Activated naive CD8-positive, alpha-beta T cell treated with anti-CD3 and anti-CD28 coated beads, Interleukin-2, amount 50 U/mL, for 16 hours (primary cell): ENCODE measurements around the gene FRY.

Experiments used
- DNase-seq: peaks from one replicate; pipeline ENCODE4 v3.0.0-alpha.2; 2020; ENCODE audit warnings: low read depth, low spot score

FRY gene

DNA sequence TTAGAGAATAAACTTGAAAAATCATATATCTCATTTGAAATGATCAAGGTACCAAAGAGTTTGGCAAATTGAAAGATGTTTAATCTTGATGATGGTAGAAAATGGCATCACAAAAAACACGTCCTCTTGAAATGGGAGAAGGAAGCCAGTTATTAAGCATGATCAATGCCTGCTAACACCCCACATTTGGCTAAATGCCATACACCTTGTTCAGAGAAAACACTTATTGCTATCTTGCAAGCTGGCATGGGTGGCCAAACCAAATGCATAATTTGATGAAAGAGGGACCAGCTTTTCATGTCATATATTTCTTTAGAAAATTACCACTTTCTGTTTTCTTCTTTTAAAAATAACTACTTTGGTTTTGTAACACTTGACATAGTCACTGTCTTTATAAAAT, 142.3 kb downstream of the FRY start:
- DNase-seq: no peak

DNA sequence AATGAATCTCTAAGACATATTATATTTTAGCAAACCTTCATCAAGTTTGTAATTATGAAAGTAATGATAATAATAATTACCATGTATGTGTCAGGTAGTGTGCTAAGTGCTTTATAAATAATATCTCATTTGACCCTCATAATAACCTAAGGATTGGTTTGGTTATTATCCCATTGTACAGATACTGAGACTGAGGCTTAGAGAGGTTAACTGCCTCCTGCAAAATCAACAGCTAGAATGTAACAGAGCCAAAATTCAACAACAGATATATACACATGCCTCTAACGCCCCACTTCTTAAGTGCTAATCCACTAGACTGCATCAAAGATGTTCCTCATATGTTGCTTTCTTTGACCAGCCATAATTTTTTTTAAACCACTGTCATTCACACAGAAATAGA, 142.8 kb downstream of the FRY start:
- no peak for DNase-seq

DNA sequence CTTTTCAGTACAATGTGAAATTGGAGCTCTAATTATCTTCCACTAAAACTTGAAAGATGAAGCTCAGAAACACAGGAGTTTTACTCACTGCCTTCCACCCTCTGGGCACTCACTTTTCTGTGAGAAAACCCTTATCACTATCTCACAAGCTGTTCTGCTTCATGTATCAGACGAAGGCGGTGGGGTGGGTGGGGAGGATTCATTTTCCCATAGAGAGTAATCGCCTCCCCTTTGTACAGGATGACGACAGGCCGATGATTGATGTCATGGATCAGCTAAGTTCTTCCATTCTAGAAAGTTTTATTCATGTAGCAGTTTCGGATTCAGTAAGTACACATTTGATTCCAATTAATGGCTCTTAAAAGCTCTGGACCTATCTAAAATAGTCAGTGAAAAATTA, 143.7 kb downstream of the FRY start:
- no peak for DNase-seq

DNA sequence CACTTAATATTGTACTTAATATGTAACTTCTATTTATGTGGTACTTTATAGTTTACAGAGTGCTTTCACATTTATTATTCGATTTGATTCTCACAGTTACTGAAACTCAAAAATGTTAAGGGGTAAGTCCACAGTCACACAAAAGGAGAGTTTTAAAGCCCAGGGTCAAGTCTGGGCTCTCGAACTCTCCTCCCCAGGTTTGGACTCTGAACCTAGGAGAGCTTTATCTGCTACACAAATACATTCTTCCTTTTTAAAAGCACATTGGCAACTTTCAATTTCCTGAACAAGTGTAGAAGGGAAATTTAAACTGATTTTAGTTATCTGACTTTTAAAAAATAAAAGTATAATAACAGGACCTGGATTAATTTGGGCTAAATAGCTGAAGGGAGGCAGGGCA, 144.4 kb downstream of the FRY start:
- no peak for DNase-seq

DNA sequence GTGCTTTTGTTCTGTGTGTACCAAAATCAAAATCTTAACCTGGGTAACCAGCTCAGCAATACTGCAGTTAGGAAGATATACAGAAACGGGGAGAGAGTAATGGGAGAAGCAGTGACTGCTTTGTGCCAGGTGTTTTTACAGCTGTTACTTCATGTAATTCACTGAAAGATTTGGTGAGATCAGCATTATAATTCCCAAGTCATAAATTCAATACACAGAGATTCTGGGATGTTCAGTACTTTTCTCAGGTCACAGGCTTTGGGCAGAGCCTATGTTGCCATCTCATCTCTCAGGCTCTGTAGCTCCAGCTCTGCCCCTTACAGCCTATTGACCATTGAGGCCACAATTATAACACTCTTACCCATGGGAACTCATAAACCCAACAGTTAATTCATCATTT, 145.1 kb downstream of the FRY start:
- no peak for DNase-seq

DNA sequence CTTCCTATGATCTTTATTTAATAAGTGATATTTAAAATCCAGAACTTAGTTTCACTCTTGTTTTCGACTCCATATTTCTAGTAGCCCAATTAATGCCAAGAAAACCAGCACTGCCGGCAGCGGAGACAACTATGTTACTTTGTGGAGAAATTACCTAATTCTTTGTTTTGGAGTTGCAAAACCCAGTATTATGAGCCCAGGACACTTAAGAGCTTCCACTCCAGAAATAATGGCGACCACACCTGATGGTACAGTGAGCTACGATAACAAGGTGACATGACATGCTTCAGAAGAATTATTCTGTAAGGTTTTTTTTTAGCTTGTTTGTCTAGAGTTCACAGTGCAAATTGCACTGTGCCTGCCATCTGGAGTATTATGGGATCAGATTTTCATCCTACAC, 147.2 kb downstream of the FRY start:
- DNase-seq: no peak

DNA sequence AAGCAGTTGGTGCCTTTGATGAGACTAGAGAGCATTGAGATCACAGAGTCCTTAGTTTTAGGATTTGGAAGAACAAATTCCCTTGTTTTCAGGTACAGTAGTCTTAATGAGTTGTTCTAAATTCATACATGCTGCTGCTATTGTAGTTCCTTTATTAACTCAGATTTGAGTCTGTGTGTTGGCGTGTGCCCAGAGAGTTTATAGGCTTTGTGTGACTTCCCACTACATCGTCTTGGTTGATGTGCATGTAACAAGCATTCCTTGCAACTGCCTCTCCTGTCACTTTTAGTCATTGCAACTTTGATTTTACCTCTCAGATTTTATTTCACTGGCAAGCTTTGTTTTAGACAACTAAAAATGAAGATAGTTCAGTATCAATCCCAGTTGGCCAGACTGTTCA, 148.1 kb downstream of the FRY start:
- DNase-seq: no peak

DNA sequence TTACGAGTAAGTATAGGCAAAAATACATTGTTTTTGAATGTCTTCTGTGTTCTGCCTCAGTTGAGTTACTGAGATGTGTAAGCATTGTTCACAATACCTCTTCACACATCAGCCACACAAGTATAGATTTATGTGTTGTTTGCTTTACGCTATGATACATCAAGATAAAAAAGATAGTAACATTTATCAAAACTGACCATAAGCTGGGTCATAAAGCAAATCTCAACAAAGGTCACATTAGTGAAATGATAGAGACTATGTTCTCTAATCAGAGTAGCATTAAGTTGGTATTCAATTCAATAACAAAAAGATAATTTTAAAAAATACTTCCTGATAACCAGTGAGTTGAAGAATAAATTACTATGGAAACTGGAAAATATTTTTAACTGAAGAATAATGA, 156.1 kb downstream of the FRY start:
- DNase-seq: no peak

DNA sequence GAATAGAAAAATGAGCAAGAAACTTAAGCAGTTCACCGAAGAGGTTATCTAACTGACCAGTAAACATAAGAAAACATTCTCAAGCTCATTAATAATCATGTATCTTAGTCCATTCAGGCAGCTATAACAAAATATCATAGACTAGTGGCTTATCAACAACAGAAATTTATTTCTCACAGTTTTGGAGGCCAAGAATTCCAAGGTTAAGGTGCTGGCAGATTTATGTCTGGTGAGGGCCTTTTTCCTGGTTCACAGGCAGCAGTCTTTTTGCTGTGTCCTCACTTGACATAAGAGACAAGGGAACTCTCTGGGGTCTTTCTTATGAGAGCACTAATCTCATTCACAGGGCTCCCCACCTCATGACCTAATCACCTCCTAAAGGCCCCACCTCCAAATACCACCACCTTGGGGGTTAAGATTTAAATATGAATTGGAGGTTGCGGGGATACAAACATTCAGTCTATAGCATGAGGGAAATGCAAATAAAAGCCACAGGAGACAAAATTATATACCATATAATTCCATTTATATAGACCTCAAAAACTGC, 160.0 kb downstream of the FRY start:
- no peak for DNase-seq

DNA sequence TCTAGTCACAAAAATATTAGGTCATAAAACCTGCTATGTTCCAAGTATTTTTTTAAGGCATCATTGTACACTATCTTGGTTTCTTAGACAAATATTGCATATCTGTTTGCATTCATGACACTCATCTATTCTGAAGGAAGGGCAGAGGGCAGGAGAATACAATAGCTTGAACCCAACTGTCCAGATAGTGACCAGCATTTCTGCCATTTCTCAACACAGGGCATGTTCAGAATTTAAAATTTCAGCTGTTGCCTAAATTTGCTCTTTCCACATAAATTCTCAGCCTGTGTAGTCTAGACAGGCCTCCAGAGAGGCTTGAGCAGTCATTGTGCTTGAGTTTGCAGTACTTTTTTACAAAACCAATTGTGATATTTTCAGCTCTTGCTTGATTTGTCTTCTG, 164.1 kb downstream of the FRY start:
- no peak for DNase-seq

DNA sequence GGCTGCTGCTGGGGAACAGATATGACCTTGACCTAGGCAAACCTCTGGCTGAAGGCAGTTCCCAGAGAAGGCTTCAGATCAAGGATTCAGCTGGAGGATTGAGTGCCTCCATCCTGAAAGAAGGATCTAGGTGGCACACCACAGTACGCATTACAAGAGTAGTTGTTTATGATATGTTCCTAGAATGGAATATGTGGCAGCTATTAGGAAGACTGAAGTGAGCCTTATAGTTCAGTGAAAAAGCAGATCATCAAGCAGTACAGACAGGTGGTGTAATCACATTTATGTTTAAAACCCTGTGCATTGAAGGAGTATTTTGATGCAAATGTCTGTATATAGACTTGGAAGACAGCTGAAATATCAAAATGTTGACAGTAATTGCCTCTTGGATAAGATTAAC, 167.6 kb downstream of the FRY start:
- DNase-seq: no peak

DNA sequence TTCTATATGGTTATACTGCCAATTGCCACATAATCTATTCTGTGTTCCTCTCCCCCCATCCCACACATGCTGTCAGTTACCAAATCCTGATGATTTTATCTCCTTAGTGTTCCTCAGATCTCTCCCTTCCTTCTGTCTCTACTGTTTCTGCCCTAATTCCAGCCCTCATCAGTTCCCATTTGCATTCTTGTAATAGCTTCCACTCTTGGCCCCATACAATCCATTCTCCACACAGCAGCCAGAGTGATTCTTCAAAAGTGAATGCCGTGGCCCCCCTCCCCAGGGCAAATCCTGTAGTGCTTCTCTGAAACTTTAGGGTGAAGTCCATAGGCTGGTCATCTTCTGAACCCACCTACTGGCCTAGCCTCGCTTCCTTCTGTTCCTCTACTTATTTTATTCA, 169.2 kb downstream of the FRY start:
- DNase-seq: no peak

DNA sequence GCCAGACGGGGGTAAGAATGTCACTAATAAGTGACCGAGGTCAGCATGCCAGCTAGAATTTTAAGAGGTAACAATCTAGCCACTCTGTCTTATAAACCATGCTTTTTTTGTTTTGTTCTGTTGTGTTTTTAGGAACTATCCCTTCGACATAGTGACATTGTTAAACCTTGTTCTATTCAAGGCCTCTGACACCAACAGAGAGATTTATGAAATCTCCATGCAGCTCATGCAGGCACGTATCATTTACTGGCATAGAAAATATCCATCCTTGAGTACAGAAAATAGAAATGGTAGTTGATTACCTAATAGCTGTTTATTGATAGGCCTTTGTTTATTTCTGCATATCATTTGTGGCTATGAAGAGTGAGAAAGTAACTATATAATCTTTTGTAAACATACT, 170.2 kb downstream of the FRY start:
- DNase-seq: no peak

DNA sequence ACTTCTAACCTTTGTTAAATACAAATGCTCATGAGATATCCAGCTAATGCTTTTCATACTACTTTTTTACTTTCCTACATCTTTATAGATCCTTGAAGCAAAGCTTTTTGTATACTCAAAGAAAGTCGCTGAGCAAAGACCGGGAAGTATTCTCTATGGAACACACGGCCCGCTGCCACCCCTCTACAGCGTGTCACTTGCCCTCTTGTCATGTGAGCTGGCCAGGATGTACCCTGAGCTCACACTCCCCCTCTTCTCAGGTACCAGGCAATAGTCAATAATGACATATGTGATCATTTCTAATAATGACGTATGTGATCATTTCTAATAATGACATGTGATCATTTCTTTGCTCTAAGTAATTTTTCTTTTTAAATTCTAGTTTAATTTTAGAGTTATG, 170.7 kb downstream of the FRY start:
- no peak for DNase-seq

DNA sequence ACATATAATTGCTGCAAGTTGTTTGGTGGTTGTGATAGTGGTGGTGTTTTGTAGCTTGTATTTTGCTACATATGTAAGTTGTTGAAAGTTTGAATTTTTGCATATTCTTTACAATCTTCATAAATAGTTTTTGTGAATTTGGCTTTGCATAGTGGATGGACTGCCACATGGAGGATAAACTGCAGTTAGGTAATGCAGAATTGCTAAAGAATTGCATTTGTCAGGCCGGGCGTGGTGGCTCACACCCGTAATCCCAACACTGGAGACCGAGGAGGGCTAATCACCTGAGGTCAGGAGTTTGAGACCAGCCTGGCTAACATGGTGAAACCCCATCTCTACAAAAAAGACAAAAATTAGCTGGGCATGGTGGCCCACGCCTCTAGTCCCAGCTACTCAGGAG, 171.6 kb downstream of the FRY start:
- DNase-seq: no peak

DNA sequence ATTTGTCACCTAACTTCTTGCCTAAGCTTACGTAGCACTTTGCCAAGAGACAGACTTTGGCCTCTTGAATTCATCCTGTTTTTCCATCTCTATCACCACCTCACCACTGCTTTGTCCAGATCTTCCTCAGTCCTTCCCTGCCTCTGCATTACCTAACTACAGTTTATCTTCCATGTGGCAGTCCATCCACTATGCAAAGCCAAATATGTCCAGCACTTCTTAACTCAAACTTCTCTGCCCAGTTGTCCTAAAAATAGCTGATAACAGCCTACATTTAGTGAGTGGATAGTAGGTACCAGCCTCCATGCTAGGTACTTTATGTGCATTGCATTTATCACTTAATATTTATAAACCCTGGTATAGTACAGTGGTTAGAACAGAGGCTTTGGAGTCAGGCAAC, 172.2 kb downstream of the FRY start:
- no peak for DNase-seq

DNA sequence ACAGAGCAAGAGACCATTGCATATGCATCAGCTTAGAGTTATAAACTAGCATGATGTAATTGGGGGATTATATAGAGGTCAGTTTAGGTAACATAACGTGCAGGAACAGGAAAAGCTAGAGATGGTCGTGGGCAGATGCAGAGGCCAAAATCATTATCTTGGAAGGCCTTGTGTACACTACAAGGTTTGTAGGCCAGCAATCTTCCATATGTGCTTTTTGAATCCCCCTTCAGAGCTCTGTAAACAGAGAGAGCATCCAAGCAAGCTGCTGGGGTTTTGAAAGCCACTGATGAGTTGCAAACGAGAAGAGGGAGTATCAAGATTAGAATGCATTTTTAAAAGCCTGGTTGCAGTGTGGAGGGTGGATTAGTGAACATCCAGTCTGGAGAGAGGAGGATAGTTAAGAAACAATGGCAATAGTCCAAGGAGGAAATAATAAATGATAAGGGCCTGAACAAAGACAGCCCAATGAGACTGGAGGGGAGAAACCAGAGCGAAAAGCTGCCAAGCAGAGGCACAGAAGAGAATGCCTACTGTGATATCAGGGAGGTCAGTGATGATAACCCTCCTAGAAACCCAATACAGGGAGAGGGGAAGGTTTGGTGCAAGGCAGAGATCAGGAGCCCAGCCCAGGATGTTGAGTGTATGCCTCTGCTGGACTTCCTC, 174.0 kb downstream of the FRY start:
- no peak for DNase-seq

DNA sequence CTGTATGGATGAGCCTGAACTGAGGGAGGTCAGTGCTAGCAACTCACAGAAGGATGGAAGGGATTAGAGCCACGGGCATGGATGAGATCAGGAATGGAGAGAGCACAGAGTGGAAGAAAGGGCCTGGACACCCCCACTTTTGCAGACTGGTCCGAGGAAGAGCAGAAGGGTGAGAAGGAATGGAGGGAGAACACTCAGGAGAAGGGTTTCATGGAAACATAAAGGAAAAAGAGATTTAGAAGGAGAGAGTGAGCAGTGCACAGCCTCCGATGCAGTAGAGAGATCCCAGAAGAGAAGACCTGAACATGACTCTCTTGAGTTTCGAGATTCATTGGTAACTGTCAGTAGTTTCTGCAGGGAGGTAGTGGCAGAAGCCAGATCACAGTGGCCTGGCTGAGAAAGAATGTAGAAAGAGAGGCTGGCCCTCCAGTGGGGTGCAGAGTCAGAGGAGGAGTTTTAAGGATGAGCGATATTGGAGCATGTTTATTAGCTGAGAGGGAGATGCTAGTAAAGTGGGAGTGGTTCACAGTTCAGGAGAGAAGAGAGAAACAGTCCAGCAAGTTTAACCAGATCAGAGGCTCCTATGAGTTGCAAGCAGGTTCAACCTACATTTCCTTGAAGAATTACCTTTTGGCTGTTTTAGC, 174.6 kb downstream of the FRY start:
- no peak for DNase-seq

DNA sequence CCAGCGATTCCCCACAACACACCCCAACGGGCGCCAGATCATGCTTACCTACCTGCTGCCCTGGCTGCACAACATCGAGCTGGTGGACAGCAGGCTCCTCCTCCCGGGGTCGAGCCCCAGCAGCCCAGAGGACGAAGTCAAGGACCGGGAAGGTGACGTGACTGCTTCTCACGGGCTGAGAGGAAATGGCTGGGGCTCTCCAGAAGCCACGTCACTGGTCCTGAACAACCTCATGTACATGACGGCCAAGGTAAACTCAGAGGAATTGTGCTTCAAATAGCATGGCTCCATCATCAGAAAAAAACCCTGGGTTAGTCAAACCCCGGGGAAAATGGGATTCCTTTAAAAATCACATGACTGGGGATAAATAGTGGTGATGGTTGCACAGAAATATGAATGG, 177.3 kb downstream of the FRY start:
- DNase-seq: no peak

DNA sequence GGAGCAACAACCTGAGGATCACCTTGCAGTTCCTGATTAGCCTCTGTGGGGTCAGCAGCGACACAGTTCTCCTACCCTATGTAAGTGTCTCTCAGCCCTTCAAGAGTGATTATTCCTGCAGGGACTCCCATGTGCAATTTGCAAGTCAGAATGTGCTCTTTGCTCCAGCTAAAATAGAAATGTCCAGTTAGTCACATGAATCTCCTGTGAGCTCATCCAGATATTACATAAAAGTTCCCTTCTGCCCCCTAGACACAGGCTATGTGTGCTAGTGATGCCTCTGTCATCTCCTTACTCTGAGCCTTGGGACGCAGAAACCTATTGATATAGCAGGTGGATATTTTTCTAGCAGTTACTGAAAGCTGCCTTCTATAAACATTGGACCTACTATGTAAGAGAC, 178.1 kb downstream of the FRY start:
- DNase-seq: no peak

DNA sequence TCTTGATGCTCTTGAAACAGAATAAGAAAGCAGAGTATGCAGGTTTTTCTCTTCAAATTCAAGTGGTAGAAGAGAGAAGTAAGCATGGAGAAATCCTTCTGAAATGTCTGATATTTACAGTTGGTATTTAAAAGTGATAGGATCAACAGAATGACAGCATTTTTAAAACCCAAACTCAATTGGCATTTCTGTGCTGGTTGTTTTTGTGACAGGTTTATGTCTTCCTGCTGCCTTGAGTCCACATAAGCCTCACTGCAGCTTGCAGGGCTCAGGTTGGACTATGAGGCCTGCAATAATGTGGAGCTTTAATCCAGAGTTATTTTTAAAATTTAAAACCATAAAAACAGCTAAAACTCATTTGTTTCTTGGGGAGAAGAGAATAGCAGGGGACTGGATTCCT, 178.5 kb downstream of the FRY start:
- DNase-seq: no peak

DNA sequence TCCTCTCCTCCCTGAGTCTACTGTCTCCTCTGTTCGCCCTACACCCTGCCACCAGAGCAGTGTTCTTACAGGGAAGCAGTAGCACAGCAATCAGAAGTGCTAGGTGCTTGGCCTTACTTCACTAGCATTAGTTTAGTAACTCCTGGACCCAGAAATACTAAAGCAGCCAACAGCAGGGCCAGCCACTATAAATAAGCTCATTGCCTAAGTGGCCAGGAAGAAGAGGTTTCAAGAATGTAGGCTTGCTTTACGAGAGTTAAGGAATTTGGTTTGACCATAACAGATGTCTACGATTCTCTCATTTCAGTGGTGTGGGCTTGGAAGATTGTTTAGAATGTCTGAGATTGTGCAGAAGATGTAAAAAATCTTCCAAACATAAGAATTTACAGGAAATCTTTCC, 180.2 kb downstream of the FRY start:
- no peak for DNase-seq

DNA sequence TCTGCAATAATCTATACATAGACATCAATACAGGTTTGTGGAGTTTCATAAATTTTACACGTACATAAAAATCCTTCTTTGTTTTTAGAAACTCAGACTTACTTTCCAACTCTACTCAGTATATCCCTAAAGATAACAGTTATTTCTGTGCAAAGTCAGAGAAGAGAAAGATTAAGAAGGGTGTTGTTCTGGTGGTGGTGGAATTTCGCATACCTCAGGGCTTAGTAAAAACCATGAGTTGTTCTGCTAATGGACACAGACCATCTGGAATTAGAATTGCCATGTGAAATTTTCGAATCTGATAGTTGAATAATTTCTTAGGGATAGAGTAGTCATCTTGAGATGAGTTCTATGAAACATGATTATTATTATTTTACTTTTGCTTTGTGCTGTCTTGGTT, 180.8 kb downstream of the FRY start:
- DNase-seq: no peak

DNA sequence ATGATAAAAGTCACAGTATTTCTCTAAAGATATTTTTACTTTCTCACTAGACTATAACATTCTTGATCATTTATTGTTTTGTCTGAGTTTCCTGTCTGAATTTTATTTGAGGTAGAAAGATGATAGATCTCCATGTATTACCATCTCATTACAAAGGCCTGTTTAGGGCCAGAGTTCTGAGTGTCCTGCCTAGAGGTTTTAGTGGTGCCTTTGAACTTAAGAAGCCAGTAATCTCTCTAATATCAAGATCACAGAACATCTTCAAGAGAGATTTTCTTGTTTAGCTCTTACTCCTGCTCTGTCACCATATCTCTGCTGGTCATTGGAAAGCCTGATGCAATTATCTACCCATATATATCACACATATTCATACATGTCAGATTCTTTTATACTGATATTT, 182.1 kb downstream of the FRY start:
- DNase-seq: no peak
